HG03175 (cell line): ENCODE data around the gene KIF1A.

Experiments
- ATAC-seq: cut with Tn5 transposase; IDR thresholded peaks from one replicate; pipeline ENCODE4 v1.9.1; 2021; ENCODE audit warnings: mild to moderate bottlenecking, moderate library complexity; ENCODE audit not compliant: unreplicated experiment

Gene KIF1A

GRCh38 chr2:240768216-240768615, 51.8 kb downstream of the KIF1A start:
- ATAC-seq, result no peak

GRCh38 chr2:240767341-240767740, 52.7 kb downstream of the KIF1A start:
- ATAC-seq, result no peak

GRCh38 chr2:240766072-240766471, 53.9 kb downstream of the KIF1A start:
- no peak for ATAC-seq

- no peak for ATAC-seq
Observed at GRCh38 chr2:240765007-240765406, 55.0 kb downstream of the KIF1A start.

- ATAC-seq, result no peak
Observed at GRCh38 chr2:240764605-240765004, 55.4 kb downstream of the KIF1A start.

- no peak for ATAC-seq
Observed at GRCh38 chr2:240762971-240763370, 57.0 kb downstream of the KIF1A start.

GRCh38 chr2:240762249-240762648, 57.8 kb downstream of the KIF1A start:
- no peak for ATAC-seq

GRCh38 chr2:240760576-240761246, 59.3 kb downstream of the KIF1A start:
- no peak for ATAC-seq

GRCh38 chr2:240760121-240760520, 59.9 kb downstream of the KIF1A start:
- ATAC-seq, result no peak

- no peak for ATAC-seq
Observed at GRCh38 chr2:240759459-240759858, 60.6 kb downstream of the KIF1A start.

GRCh38 chr2:240757086-240757614, 62.9 kb downstream of the KIF1A start:
- no peak for ATAC-seq

GRCh38 chr2:240752209-240752608, 67.8 kb downstream of the KIF1A start:
- no peak for ATAC-seq

GRCh38 chr2:240750409-240750808, 69.6 kb downstream of the KIF1A start:
- ATAC-seq, result no peak

GRCh38 chr2:240749516-240749915, 70.5 kb downstream of the KIF1A start:
- no peak for ATAC-seq

GRCh38 chr2:240747256-240747655, 72.8 kb downstream of the KIF1A start:
- no peak for ATAC-seq

- ATAC-seq, result no peak
Observed at GRCh38 chr2:240746671-240747070, 73.3 kb downstream of the KIF1A start.

- ATAC-seq, result no peak
Observed at GRCh38 chr2:240745962-240746361, 74.1 kb downstream of the KIF1A start.

- no peak for ATAC-seq
Observed at GRCh38 chr2:240745456-240745855, 74.6 kb downstream of the KIF1A start.

- ATAC-seq, result no peak
Observed at GRCh38 chr2:240742602-240743095, 77.4 kb downstream of the KIF1A start.

GRCh38 chr2:240741091-240741490, 78.9 kb downstream of the KIF1A start:
- no peak for ATAC-seq

GRCh38 chr2:240739797-240740196, 80.2 kb downstream of the KIF1A start:
- no peak for ATAC-seq

GRCh38 chr2:240737958-240738357, 82.1 kb downstream of the KIF1A start:
- ATAC-seq, result no peak

- no peak for ATAC-seq
Observed at GRCh38 chr2:240737512-240737911, 82.5 kb downstream of the KIF1A start.
